Calu3 (cell line): ENCODE data around the gene VAC14. TPM values are rescaled to one million over a fixed set of nuclear protein-coding genes. Genes with fewer than 3 reads are reported as not detected.

Experiments used
- BruUV-seq: library from RNA; stranded (reverse); fragments of 400-500 nt; replicated peaks from 2 replicates; lab custom pipeline; 2021; lab: Mats Ljungman, UMichigan
- CTCF ChIA-PET: fragments of 300-600 bp; sonication (Branson Sonifier 250); formaldehyde crosslinking; loops from one replicate; lab custom pipeline; 2022; ENCODE audit warnings: antibody characterized with exemption; lab: Charles Lee
- DNase-seq: peaks from one replicate; pipeline ENCODE4 v3.0.0; 2022
- H3K27ac Mint-ChIP-seq: one replicate; pipeline ENCODE4 v1.8.0; 2022; ENCODE audit warnings: mixed read lengths; ENCODE audit not compliant: unreplicated experiment
- H3K27me3 Mint-ChIP-seq: one replicate; pipeline ENCODE4 v1.8.0; 2022; ENCODE audit warnings: mixed read lengths; ENCODE audit not compliant: unreplicated experiment
- H3K36me3 Mint-ChIP-seq: one replicate; pipeline ENCODE4 v1.8.0; 2022; ENCODE audit warnings: mild to moderate bottlenecking, moderate library complexity, mixed read lengths; ENCODE audit not compliant: insufficient read depth, unreplicated experiment
- H3K4me1 Mint-ChIP-seq: one replicate; pipeline ENCODE4 v1.8.0; 2022; ENCODE audit warnings: mild to moderate bottlenecking, low read depth, mixed read lengths; ENCODE audit not compliant: unreplicated experiment
- H3K4me3 Mint-ChIP-seq: one replicate; pipeline ENCODE4 v1.8.0; 2022; ENCODE audit warnings: mild to moderate bottlenecking, low read depth, moderate library complexity, mixed read lengths; ENCODE audit not compliant: unreplicated experiment
- H3K9me3 Mint-ChIP-seq: one replicate; pipeline ENCODE4 v1.8.0; 2022; ENCODE audit warnings: low read depth, mixed read lengths; ENCODE audit not compliant: unreplicated experiment
- intact Hi-C: fragments of 100-400 bp; cut with micrococcal nuclease; formaldehyde crosslinking; loops from one replicate; pipeline ENCODE4 v1.10.0; 2022; ENCODE audit not compliant: unreplicated experiment
- total RNA-seq: library from RNA; stranded (reverse); gene quantifications from 2 replicates; pipeline ENCODE4 v1.2.3, GENCODE V29; 2022
- TF ChIP-seq, protein P1 (sequence below): fragments of 200-600 bp; IDR thresholded peaks from one replicate; pipeline ENCODE4 v1.8.0; 2022; ENCODE audit warnings: antibody characterized with exemption; ENCODE audit not compliant: unreplicated experiment

The VAC14 gene
- total RNA-seq, 1 experiment from 2014 or later: 63.8 TPM

DNA sequence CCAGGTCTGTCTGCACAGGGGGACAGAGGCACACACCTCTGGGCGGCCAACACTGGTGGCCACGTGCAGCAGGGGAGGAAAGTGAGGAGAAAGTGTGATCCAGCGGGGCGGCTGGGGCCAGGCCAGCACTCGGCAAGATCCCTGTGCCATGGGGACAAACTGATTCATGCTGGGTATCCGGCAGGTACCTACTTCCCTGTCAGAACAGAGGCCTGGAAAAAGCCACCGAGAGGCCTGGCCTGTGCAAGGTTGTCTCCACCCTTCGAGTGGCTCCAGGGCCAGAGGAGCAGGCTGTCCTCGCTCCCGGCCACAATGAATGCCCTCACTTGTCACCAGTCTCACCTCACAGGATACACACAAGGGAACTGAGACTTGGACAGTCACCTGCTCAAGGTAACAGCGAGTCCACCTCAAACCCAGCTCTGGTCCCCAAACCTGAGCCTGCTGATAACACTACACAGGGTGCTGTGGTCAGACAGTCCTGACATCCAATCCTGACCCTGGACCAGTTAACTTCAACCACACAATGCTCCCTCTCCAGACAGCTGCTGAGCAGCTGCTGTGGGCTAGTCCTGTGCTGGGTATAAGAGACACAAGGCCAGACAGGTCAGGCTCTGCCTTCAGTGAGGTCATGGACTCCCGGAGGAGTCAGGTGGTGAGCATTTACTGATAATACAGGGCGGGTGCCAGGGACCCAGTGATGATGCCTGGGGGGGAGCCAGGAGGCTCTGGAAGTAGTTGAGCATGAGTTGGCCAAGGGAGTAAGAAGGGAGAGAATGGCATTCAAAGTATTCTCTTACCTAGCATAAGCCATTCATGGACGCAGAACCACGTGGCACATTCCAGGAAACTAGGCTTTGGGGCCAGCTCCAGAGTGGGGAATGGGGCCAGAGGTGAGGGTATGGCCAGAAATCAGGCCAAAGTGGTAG is 53.0 kb downstream of the VAC14 start:
- Mint-ChIP-seq H3K9me3 (peaks cover 4% of the 10 kb centered on the region), H3K27ac (peak overlapping the region; percentile 97), H3K4me1 (peaks cover 55% of the 10 kb centered on the region), H3K36me3 (peaks cover 32% of the 10 kb centered on the region), H3K4me3 (no peak overlapping the region), H3K27me3 (no peaks in the 10 kb centered on the region)
- CTCF ChIA-PET: interaction anchor here (1.1 to 1.5 kb wide), 2 partner anchors 19 to 23 kb away, joined by 4 to 5 read pairs; no protein-coding TSS in a partner anchor
- no TSS peak for BruUV-seq
- TF ChIP-seq, protein P1, sequence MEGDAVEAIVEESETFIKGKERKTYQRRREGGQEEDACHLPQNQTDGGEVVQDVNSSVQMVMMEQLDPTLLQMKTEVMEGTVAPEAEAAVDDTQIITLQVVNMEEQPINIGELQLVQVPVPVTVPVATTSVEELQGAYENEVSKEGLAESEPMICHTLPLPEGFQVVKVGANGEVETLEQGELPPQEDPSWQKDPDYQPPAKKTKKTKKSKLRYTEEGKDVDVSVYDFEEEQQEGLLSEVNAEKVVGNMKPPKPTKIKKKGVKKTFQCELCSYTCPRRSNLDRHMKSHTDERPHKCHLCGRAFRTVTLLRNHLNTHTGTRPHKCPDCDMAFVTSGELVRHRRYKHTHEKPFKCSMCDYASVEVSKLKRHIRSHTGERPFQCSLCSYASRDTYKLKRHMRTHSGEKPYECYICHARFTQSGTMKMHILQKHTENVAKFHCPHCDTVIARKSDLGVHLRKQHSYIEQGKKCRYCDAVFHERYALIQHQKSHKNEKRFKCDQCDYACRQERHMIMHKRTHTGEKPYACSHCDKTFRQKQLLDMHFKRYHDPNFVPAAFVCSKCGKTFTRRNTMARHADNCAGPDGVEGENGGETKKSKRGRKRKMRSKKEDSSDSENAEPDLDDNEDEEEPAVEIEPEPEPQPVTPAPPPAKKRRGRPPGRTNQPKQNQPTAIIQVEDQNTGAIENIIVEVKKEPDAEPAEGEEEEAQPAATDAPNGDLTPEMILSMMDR: no peak
- intact Hi-C loops: loop anchor here (5.0 to 10.0 kb wide), 2 partner anchors 41 to 63 kb away; partner anchors contain the start of gene MTSS2
- peak; percentile 69 for DNase-seq

DNA sequence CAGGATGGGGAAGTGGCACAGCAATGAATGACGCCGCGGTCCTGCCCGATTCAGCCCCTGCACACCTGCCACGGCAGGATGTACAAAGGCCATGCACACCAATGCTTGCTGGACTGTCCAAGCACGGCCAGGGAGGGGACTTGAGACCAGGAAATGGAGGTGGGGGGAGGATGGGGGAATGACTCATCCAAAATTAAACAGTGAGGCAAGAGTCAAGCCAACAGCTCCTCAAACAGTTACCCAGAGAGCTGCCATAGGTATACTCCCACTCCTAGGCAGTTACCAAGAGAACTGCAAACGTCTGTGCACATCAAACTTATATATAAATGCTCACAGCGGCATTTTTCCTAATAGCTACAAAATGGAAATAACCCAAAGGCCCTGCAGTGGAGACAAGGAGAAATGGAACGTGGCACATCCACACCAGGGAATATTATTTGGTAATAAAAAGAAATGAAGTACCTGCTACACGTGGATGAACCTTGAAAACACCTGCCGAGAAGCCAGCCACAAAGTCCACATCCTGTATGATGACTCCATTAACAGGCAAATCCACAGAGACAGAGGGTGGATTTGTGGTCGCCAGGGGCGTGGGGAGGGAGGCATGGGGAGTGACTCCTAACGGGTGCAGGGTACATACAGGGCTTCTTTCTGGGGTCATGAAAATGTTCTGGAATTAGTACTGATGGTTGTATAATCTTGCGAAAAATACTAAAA is 54.1 kb downstream of the VAC14 start:
- intact Hi-C loops: loop anchor here (5.0 to 10.0 kb wide), 2 partner anchors 40 to 62 kb away; partner anchors contain the start of gene MTSS2
- BruUV-seq: TSS peak; percentile 19
- Mint-ChIP-seq H3K4me3 (peak overlapping the region; percentile 55), H3K27ac (peak overlapping the region; percentile 97), H3K27me3 (no peaks in the 10 kb centered on the region), H3K9me3 (peaks cover 4% of the 10 kb centered on the region), H3K4me1 (peaks cover 55% of the 10 kb centered on the region), H3K36me3 (peaks cover 38% of the 10 kb centered on the region)
- DNase-seq: peak; percentile 94
- CTCF ChIA-PET: interaction anchor here (0.5 to 1.5 kb wide), 6 partner anchors 14 to 94 kb away, joined by 3 to 11 read pairs (median 4); no protein-coding TSS in a partner anchor
- TF ChIP-seq, protein P1: no peak

DNA sequence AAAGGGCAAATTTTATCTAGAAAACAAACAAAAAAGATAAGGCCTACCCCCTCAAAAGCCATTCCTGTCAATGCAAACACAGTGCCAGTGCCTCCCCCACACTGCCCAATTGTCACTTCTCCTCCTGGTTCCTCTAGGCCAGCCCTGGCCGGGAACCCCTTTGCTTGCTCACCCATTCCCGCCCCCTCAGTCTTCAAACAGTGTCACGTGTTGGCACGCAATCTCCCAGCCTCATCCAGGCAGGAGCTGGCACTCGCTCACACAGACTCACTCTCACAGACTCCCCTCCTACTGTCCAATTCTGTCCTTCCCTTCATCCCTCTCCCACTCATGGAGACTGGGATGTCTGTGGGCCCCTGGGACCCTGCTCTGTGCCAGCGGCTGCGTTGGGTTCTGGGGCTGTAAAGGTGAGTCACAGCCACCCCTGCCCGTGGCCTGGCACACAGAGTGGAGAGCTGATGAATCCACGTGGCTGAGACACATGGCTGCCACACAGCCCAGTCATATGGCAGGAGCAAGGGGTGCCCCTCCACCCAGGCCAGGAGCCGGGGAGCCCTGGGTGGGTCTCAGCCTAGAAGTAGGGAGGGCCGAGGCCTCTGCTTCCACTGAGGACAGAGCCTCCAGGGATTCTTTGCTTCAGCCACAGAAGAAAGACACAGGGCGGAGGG is 54.8 kb downstream of the VAC14 start:
- H3K9me3 Mint-ChIP-seq: peaks cover 4% of the 10 kb centered on the region
- no peaks in the 10 kb centered on the region for H3K27me3 Mint-ChIP-seq
- peak overlapping the region; percentile 97 for H3K27ac Mint-ChIP-seq
- TF ChIP-seq, protein P1: no peak
- peak; percentile 70 for DNase-seq
- peak overlapping the region; percentile 55 for H3K4me3 Mint-ChIP-seq
- BruUV-seq: TSS peak; percentile 75
- intact Hi-C loops: loop anchor here (5.0 to 10.0 kb wide), 2 partner anchors 39 to 61 kb away; partner anchors contain the start of gene MTSS2
- H3K36me3 Mint-ChIP-seq: peaks cover 38% of the 10 kb centered on the region
- CTCF ChIA-PET: interaction anchor here (0.5 to 1.5 kb wide), 6 partner anchors 15 to 93 kb away, joined by 3 to 11 read pairs (median 4); no protein-coding TSS in a partner anchor
- H3K4me1 Mint-ChIP-seq: peaks cover 48% of the 10 kb centered on the region
